Ovary (tissue), 3 donors: ENCODE results near the gene NUDCD2.

Experiments
- EP300 ChIP-seq: sonication (generic); formaldehyde crosslinking; IDR thresholded peaks from one replicate; pipeline ENCODE4 v1.6.1; 2017; ENCODE audit warnings: antibody characterized with exemption
- POLR2A ChIP-seq: fragments of 450-650 bp; IDR thresholded peaks from one replicate; pipeline ENCODE4 v1.6.1; 2017; ENCODE audit warnings: antibody characterized with exemption, mild to moderate bottlenecking, moderate library complexity
- TF ChIP-seq, protein P1 (sequence below), 3 donors: fragments of 450-650 bp in 2 of 3; fragments of 200-600 bp in 1 of 3; IDR thresholded peaks; one replicate each; pipeline versions ENCODE4 v1.5.1 to v1.8.0; 2016 to 2022; ENCODE audit warnings: antibody characterized with exemption in 3 of 3, mild to moderate bottlenecking in 1 of 3
- donor health status: DM: no; HTN: no; CAD: no.

DNA sequence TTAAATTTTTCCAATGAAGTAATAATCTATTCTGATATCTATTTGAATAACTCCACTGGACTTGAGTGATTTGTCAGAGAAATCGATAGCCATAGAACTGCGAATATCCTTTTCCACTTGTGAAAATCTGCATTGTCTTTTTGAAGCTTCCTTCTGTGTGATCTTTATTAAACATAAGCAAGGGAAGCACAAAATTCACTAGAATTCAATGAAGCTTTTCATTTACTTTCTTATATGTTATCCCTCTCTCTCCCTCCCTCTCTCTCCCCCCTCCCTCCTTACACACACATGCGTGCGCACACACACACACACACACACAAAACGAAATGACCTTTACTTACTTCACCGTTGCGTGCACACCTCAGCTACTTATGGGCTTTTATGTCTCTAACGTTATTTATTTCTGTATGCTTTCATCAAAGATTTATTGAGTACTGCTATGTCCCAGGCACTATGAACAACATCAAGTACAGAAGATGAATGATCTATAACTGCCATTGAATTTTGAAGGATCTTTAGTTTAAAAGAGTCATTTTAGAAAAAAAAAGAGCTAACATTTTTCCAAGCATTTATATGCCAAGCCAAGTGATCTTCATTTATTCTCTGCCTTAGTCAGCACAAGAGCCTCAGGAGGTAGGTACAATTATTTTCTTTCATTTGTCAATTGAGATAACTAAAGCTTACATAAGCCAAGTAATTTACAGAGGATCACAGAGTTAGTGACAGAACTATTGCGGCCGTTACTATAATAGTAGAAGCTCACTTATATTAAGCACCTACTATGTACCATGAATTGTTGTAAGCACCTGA, 55.3 kb downstream of the NUDCD2 start:
- no peak for TF ChIP-seq EP300
- TF ChIP-seq, protein P1, sequence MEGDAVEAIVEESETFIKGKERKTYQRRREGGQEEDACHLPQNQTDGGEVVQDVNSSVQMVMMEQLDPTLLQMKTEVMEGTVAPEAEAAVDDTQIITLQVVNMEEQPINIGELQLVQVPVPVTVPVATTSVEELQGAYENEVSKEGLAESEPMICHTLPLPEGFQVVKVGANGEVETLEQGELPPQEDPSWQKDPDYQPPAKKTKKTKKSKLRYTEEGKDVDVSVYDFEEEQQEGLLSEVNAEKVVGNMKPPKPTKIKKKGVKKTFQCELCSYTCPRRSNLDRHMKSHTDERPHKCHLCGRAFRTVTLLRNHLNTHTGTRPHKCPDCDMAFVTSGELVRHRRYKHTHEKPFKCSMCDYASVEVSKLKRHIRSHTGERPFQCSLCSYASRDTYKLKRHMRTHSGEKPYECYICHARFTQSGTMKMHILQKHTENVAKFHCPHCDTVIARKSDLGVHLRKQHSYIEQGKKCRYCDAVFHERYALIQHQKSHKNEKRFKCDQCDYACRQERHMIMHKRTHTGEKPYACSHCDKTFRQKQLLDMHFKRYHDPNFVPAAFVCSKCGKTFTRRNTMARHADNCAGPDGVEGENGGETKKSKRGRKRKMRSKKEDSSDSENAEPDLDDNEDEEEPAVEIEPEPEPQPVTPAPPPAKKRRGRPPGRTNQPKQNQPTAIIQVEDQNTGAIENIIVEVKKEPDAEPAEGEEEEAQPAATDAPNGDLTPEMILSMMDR (IDR thresholded peaks at IDR 0.05): no peak
- TF ChIP-seq POLR2A: no peak
